ENCODE measurements around the gene PKP2. TPM values are rescaled to one million over a fixed set of nuclear protein-coding genes. Genes with fewer than 3 reads are reported as not detected.

Gene PKP2
- total and polyA plus RNA-seq, 2 donors: 1.4 to 9.7 TPM

GRCh38 chr12:32834122-32834521 lies 62.5 kb downstream of the PKP2 start:
- DNase-seq (ENCODE audit: extremely low spot score): no peak
- Histone ChIP-seq H3K36me3 (ENCODE audit: insufficient read depth) (no peaks in the 10 kb centered on the region), H3K4me3 (ENCODE audit: low read depth, low read length) (no peak overlapping the region), H3K4me1 (ENCODE audit: insufficient read depth) (no peaks in the 10 kb centered on the region), H3K27ac (ENCODE audit: low read depth) (no peak overlapping the region)
- WGBS: 87% methylated on average over 2 of the region's 2 CpGs

- no peak for DNase-seq (ENCODE audit: extremely low spot score)
- WGBS: 76% methylated on average over 2 of the region's 2 CpGs
- H3K4me1 ChIP-seq (ENCODE audit: insufficient read depth): no peaks in the 10 kb centered on the region
Observed at GRCh38 chr12:32828552-32828951, 68.0 kb downstream of the PKP2 start.

GRCh38 chr12:32828120-32828519 lies 68.5 kb downstream of the PKP2 start:
- no peak overlapping the region for H3K27ac ChIP-seq (ENCODE audit: low read depth)
- H3K4me1 ChIP-seq (ENCODE audit: insufficient read depth): no peaks in the 10 kb centered on the region
- H3K4me3 ChIP-seq (ENCODE audit: low read depth, low read length): no peak overlapping the region
- 82% methylated on average over 1 of the region's 1 CpG for WGBS
- no peaks in the 10 kb centered on the region for H3K36me3 ChIP-seq (ENCODE audit: insufficient read depth)
- no peak for DNase-seq (ENCODE audit: extremely low spot score)

More at GRCh38 chr12:32828552-32828951, 68.0 kb downstream of the PKP2 start:
- Histone ChIP-seq H3K36me3 (ENCODE audit: insufficient read depth) (no peaks in the 10 kb centered on the region), H3K27ac (ENCODE audit: low read depth) (no peak overlapping the region), H3K4me3 (ENCODE audit: low read depth, low read length) (no peak overlapping the region)

GRCh38 chr12:32826807-32827412 lies 69.7 kb downstream of the PKP2 start:
- WGBS: 38% methylated on average over 3 of the region's 3 CpGs
- no peak for DNase-seq (ENCODE audit: extremely low spot score)
- no peak overlapping the region for H3K27ac ChIP-seq (ENCODE audit: low read depth)
- H3K36me3 ChIP-seq (ENCODE audit: insufficient read depth): no peaks in the 10 kb centered on the region
- H3K4me3 ChIP-seq (ENCODE audit: low read depth, low read length): no peak overlapping the region
- H3K4me1 ChIP-seq (ENCODE audit: insufficient read depth): no peaks in the 10 kb centered on the region

- Histone ChIP-seq H3K4me1 (ENCODE audit: insufficient read depth) (no peaks in the 10 kb centered on the region), H3K4me3 (ENCODE audit: low read depth, low read length) (no peak overlapping the region), H3K27ac (ENCODE audit: low read depth) (no peak overlapping the region), H3K36me3 (ENCODE audit: insufficient read depth) (no peaks in the 10 kb centered on the region)
- 82% methylated on average over 1 of the region's 1 CpG for WGBS
- no peak for DNase-seq (ENCODE audit: extremely low spot score)
Observed at GRCh38 chr12:32824596-32824995, 72.0 kb downstream of the PKP2 start.

- Histone ChIP-seq H3K27ac (ENCODE audit: low read depth) (no peak overlapping the region), H3K36me3 (ENCODE audit: insufficient read depth) (no peaks in the 10 kb centered on the region), H3K4me3 (ENCODE audit: low read depth, low read length) (no peak overlapping the region), H3K4me1 (ENCODE audit: insufficient read depth) (no peaks in the 10 kb centered on the region)
- WGBS: 80% methylated on average over 5 of the region's 5 CpGs
- no peak for DNase-seq (ENCODE audit: extremely low spot score)
Observed at GRCh38 chr12:32822344-32822743, 74.2 kb downstream of the PKP2 start.

- Histone ChIP-seq H3K4me1 (ENCODE audit: insufficient read depth) (no peaks in the 10 kb centered on the region), H3K4me3 (ENCODE audit: low read depth, low read length) (no peak overlapping the region), H3K36me3 (ENCODE audit: insufficient read depth) (no peaks in the 10 kb centered on the region), H3K27ac (ENCODE audit: low read depth) (no peak overlapping the region)
- 27% methylated on average over 2 of the region's 2 CpGs for WGBS
- DNase-seq (ENCODE audit: extremely low spot score): no peak
Observed at GRCh38 chr12:32821710-32822109, 74.9 kb downstream of the PKP2 start.

- no peaks in the 10 kb centered on the region for H3K36me3 ChIP-seq (ENCODE audit: insufficient read depth)
- H3K4me3 ChIP-seq (ENCODE audit: low read depth, low read length): no peak overlapping the region
- no peak overlapping the region for H3K27ac ChIP-seq (ENCODE audit: low read depth)
- H3K4me1 ChIP-seq (ENCODE audit: insufficient read depth): no peaks in the 10 kb centered on the region
- 85% methylated on average over 8 of the region's 8 CpGs for WGBS
- DNase-seq (ENCODE audit: extremely low spot score): no peak
Observed at GRCh38 chr12:32821293-32821692, 75.3 kb downstream of the PKP2 start.

GRCh38 chr12:32820376-32820931 lies 76.1 kb downstream of the PKP2 start:
- Histone ChIP-seq H3K4me1 (ENCODE audit: insufficient read depth) (no peaks in the 10 kb centered on the region), H3K36me3 (ENCODE audit: insufficient read depth) (no peaks in the 10 kb centered on the region), H3K4me3 (ENCODE audit: low read depth, low read length) (no peak overlapping the region), H3K27ac (ENCODE audit: low read depth) (no peak overlapping the region)
- 86% methylated on average over 2 of the region's 2 CpGs for WGBS
- no peak for DNase-seq (ENCODE audit: extremely low spot score)

- Histone ChIP-seq H3K4me3 (ENCODE audit: low read depth, low read length) (no peak overlapping the region), H3K36me3 (ENCODE audit: insufficient read depth) (no peaks in the 10 kb centered on the region), H3K27ac (ENCODE audit: low read depth) (no peak overlapping the region), H3K4me1 (ENCODE audit: insufficient read depth) (no peaks in the 10 kb centered on the region)
- DNase-seq (ENCODE audit: extremely low spot score): no peak
Observed at GRCh38 chr12:32819424-32819823, 77.2 kb downstream of the PKP2 start.

- Histone ChIP-seq H3K36me3 (ENCODE audit: insufficient read depth) (no peaks in the 10 kb centered on the region), H3K4me3 (ENCODE audit: low read depth, low read length) (no peak overlapping the region), H3K4me1 (ENCODE audit: insufficient read depth) (no peaks in the 10 kb centered on the region), H3K27ac (ENCODE audit: low read depth) (no peak overlapping the region)
- no peak for DNase-seq (ENCODE audit: extremely low spot score)
- 82% methylated on average over 7 of the region's 7 CpGs for WGBS
Observed at GRCh38 chr12:32811686-32812392, 84.7 kb downstream of the PKP2 start.

GRCh38 chr12:32809846-32810245 lies 86.7 kb downstream of the PKP2 start:
- H3K27ac ChIP-seq (ENCODE audit: low read depth): no peak overlapping the region
- no peak for DNase-seq (ENCODE audit: extremely low spot score)
- no peaks in the 10 kb centered on the region for H3K4me1 ChIP-seq (ENCODE audit: insufficient read depth)
- WGBS: 92% methylated on average over 1 of the region's 1 CpG
- no peak overlapping the region for H3K4me3 ChIP-seq (ENCODE audit: low read depth, low read length)
- no peaks in the 10 kb centered on the region for H3K36me3 ChIP-seq (ENCODE audit: insufficient read depth)

GRCh38 chr12:32809196-32809595 lies 87.4 kb downstream of the PKP2 start:
- H3K27ac ChIP-seq (ENCODE audit: low read depth): no peak overlapping the region
- H3K4me3 ChIP-seq (ENCODE audit: low read depth, low read length): no peak overlapping the region
- no peaks in the 10 kb centered on the region for H3K36me3 ChIP-seq (ENCODE audit: insufficient read depth)
- no peak for DNase-seq (ENCODE audit: extremely low spot score)
- H3K4me1 ChIP-seq (ENCODE audit: insufficient read depth): no peaks in the 10 kb centered on the region
- 38% methylated on average over 1 of the region's 1 CpG for WGBS

- Histone ChIP-seq H3K36me3 (ENCODE audit: insufficient read depth) (no peaks in the 10 kb centered on the region), H3K4me3 (ENCODE audit: low read depth, low read length) (no peak overlapping the region), H3K27ac (ENCODE audit: low read depth) (no peak overlapping the region), H3K4me1 (ENCODE audit: insufficient read depth) (no peaks in the 10 kb centered on the region)
- DNase-seq (ENCODE audit: extremely low spot score): no peak
- WGBS: 81% methylated on average over 3 of the region's 3 CpGs
Observed at GRCh38 chr12:32804301-32804700, 92.3 kb downstream of the PKP2 start.

Data from urinary bladder (tissue), 4 donors.